LNCAP (cell line): Measurements from ENCODE around the gene AFAP1.

ENCODE experiments used
- CTCF ChIP-seq: fragments of 450-650 bp; IDR thresholded peaks from 2 replicates; pipeline ENCODE4 v1.5.1; 2017; ENCODE audit warnings: mild to moderate bottlenecking

The AFAP1 gene

GRCh38 chr4:7784131-7784870 lies 155.4 kb downstream of the AFAP1 start:
- TF ChIP-seq CTCF: no peak

- TF ChIP-seq CTCF: no peak
Observed at GRCh38 chr4:7783541-7783940, 156.1 kb downstream of the AFAP1 start.

GRCh38 chr4:7782783-7783182 lies 156.9 kb downstream of the AFAP1 start:
- TF ChIP-seq CTCF: no peak

- TF ChIP-seq CTCF: no peak
Observed at GRCh38 chr4:7781993-7782392, 157.7 kb downstream of the AFAP1 start.

- no peak for TF ChIP-seq CTCF
Observed at GRCh38 chr4:7781366-7781765, 158.3 kb downstream of the AFAP1 start.

- TF ChIP-seq CTCF: no peak
Observed at GRCh38 chr4:7780751-7781348, 158.8 kb downstream of the AFAP1 start.

- no peak for TF ChIP-seq CTCF
Observed at GRCh38 chr4:7779432-7779768, 160.3 kb downstream of the AFAP1 start.
